Measurements from ENCODE around the gene CR1.
"Not testable (repeated sequence)": the region's sequence is repeated elsewhere in the genome, so short reads cannot be mapped to it uniquely, and the experiment has no call there.

Gene CR1

GRCh38 chr1:207579436-207579799 lies 83.5 kb downstream of the CR1 start:
- DNase-seq (ENCODE audit: extremely low read depth in 1 of 2, low read depth in 1 of 2): no peak

- no peak for DNase-seq (ENCODE audit: extremely low read depth in 1 of 2, low read depth in 1 of 2)
These were observed 85.7 kb downstream of the CR1 start for GRCh38 chr1:207581496-207582153.

- not testable (repeated sequence) for DNase-seq (ENCODE audit: extremely low read depth in 1 of 2, low read depth in 1 of 2)
These were observed 93.5 kb downstream of the CR1 start for GRCh38 chr1:207589506-207589905.

- not testable (repeated sequence) for DNase-seq (ENCODE audit: extremely low read depth in 1 of 2, low read depth in 1 of 2)
These were observed 95.2 kb downstream of the CR1 start for GRCh38 chr1:207591205-207591604.

GRCh38 chr1:207594095-207594494 lies 98.1 kb downstream of the CR1 start:
- not testable (repeated sequence) for DNase-seq (ENCODE audit: extremely low read depth in 1 of 2, low read depth in 1 of 2)

GRCh38 chr1:207603777-207604176 lies 107.8 kb downstream of the CR1 start:
- DNase-seq (ENCODE audit: extremely low read depth in 1 of 2, low read depth in 1 of 2): no peak

GRCh38 chr1:207605444-207606361 lies 109.7 kb downstream of the CR1 start:
- no peak for DNase-seq (ENCODE audit: extremely low read depth in 1 of 2, low read depth in 1 of 2)

- no peak for DNase-seq (ENCODE audit: extremely low read depth in 1 of 2, low read depth in 1 of 2)
These were observed 110.4 kb downstream of the CR1 start for GRCh38 chr1:207606362-207606755.

GRCh38 chr1:207612762-207613161 lies 116.8 kb downstream of the CR1 start:
- DNase-seq (ENCODE audit: extremely low read depth in 1 of 2, low read depth in 1 of 2): no peak

- no peak for DNase-seq (ENCODE audit: extremely low read depth in 1 of 2, low read depth in 1 of 2)
These were observed 124.0 kb downstream of the CR1 start for GRCh38 chr1:207619871-207620542.

- DNase-seq (ENCODE audit: extremely low read depth in 1 of 2, low read depth in 1 of 2): no peak
These were observed 124.6 kb downstream of the CR1 start for GRCh38 chr1:207620543-207620893.

- DNase-seq (ENCODE audit: extremely low read depth in 1 of 2, low read depth in 1 of 2): not testable (repeated sequence)
These were observed 129.6 kb downstream of the CR1 start for GRCh38 chr1:207625504-207626071.

GRCh38 chr1:207626972-207627337 lies 131.0 kb downstream of the CR1 start:
- no peak for DNase-seq (ENCODE audit: extremely low read depth in 1 of 2, low read depth in 1 of 2)

- DNase-seq (ENCODE audit: extremely low read depth in 1 of 2, low read depth in 1 of 2): no peak
These were observed 131.5 kb downstream of the CR1 start for GRCh38 chr1:207627496-207627895.

GRCh38 chr1:207628776-207629175 lies 132.8 kb downstream of the CR1 start:
- no peak for DNase-seq (ENCODE audit: extremely low read depth in 1 of 2, low read depth in 1 of 2)

GRCh38 chr1:207631137-207631536 lies 135.2 kb downstream of the CR1 start:
- DNase-seq (ENCODE audit: extremely low read depth in 1 of 2, low read depth in 1 of 2): no peak

GRCh38 chr1:207633226-207633625 lies 137.3 kb downstream of the CR1 start:
- DNase-seq (ENCODE audit: extremely low read depth in 1 of 2, low read depth in 1 of 2): no peak

GRCh38 chr1:207633699-207634289 lies 137.8 kb downstream of the CR1 start:
- not testable (repeated sequence) for DNase-seq (ENCODE audit: extremely low read depth in 1 of 2, low read depth in 1 of 2)

- DNase-seq (ENCODE audit: extremely low read depth in 1 of 2, low read depth in 1 of 2): not testable (repeated sequence)
These were observed 138.3 kb downstream of the CR1 start for GRCh38 chr1:207634293-207634692.

GRCh38 chr1:207635569-207636186 lies 139.7 kb downstream of the CR1 start:
- DNase-seq (ENCODE audit: extremely low read depth in 1 of 2, low read depth in 1 of 2): not testable (repeated sequence)
